GM21360 (cell line): Measurements from ENCODE around the gene TAGLN3.

Source experiments
- ATAC-seq: cut with Tn5 transposase; IDR thresholded peaks from one replicate; pipeline ENCODE4 v1.9.1; 2021; ENCODE audit warnings: mild to moderate bottlenecking, moderate library complexity; ENCODE audit not compliant: unreplicated experiment

The TAGLN3 gene

GRCh38 chr3:112043621-112044201 lies 45.0 kb downstream of the TAGLN3 start:
- peak; percentile 93 for ATAC-seq

GRCh38 chr3:112046599-112046998 lies 47.9 kb downstream of the TAGLN3 start:
- no peak for ATAC-seq

- no peak for ATAC-seq
These were observed 48.5 kb downstream of the TAGLN3 start for GRCh38 chr3:112047264-112047663.

GRCh38 chr3:112048911-112049310 lies 50.2 kb downstream of the TAGLN3 start:
- ATAC-seq = no peak

GRCh38 chr3:112053229-112053628 lies 54.5 kb downstream of the TAGLN3 start:
- no peak for ATAC-seq

- no peak for ATAC-seq
These were observed 57.8 kb downstream of the TAGLN3 start for GRCh38 chr3:112056451-112056929.

DNA sequence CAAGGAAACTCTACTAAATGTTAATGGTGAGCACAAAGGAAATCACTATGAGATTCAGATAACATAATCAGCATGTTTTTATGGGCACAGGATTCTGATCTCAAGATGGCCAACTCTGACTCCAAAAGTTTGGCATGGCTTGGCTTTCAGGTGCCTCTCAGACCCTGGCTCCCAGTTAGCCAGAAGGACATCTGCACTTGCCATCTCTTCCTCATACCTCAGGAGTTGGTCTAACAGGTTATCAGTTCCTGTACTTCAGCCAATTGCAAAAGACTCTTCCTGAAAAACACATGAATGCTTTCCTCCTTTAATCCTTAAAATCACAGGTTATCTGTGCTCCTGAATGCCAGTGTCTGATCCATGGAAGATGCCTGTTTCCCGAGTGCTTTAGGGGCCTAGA lies 60.8 kb downstream of the TAGLN3 start:
- ATAC-seq = no peak

DNA sequence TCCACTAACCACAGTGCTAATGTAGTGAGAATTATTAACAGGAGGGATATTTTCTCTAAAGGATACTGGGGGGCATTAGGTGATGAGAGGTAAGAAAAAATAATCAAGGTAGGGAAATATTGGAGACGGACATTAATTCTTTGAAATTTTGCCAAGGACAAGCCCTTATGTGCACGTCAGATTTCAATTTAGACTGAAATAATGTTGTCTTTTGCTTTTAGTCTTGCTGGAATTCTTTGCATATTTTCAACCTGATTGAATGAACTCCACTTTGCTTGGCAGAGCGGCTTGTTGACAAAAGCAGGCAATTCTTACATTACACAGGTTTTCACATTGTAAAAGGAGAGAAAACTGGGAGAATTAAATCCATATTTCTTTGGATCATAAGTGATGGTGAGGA lies 62.4 kb downstream of the TAGLN3 start:
- ATAC-seq = no peak
